ENCODE data around the gene ATP6V0A4. TPM values are rescaled to one million over a fixed set of nuclear protein-coding genes. Genes with fewer than 3 reads are reported as not detected.

ATP6V0A4 gene
- total RNA-seq = under 1 TPM; 0.29 to 0.44 TPM
- polyA plus RNA-seq (2013, experiment 1 of 2) = 0.46 TPM
- not detected for polyA plus RNA-seq (2013, experiment 2 of 2)
- long read RNA-seq, experiment 1 = 0 reads
- long read RNA-seq, experiment 2, partial matches to known transcripts = 0 of 1 reads
- long read RNA-seq, experiment 2, other reads (novel, unspliced or antisense) = 1 of 1 reads
- long read RNA-seq, experiment 3, partial matches to known transcripts = 0 of 1 reads
- long read RNA-seq, experiment 3, other reads (novel, unspliced or antisense) = 0 of 1 reads
- long read RNA-seq, experiment 4 = 0 reads

GRCh38 chr7:138797715-138798320 is at the start of gene ATP6V0A4, which contains the start of gene TMEM213:
ATP6V0A4 (minus strand) TSS chr7:138798196; CDS start chr7:138771247, 26,949 bp downstream.
TMEM213 (plus strand) TSS chr7:138797994; CDS start chr7:138798105, 111 bp downstream.
- Histone ChIP-seq H3K27me3 (ENCODE audit: control insufficient read depth, insufficient read depth, low read length, poor library complexity, severe bottlenecking) (no peaks in the 10 kb centered on the region), H3K36me3 (ENCODE audit: control insufficient read depth, insufficient read depth, low read length) (no peaks in the 10 kb centered on the region), H3K27ac (ENCODE audit: low read depth, low read length) (no peak within 1 kb of the TSS), H3K9me3 (ENCODE audit: control insufficient read depth, low read length) (no peaks in the 10 kb centered on the region), H3K4me1 (ENCODE audit: control insufficient read depth, insufficient read depth, low read length) (no peaks in the 10 kb centered on the region), H3K4me3 (ENCODE audit: low read length) (no peak within 1 kb of the TSS), H3K9ac (ENCODE audit: extremely low read depth, low read length, poor library complexity, severe bottlenecking) (no peak within 1 kb of the TSS)
- H3K4me1 Mint-ChIP-seq = peaks cover 13% of the 10 kb centered on the region
- TF ChIP-seq, protein P1, sequence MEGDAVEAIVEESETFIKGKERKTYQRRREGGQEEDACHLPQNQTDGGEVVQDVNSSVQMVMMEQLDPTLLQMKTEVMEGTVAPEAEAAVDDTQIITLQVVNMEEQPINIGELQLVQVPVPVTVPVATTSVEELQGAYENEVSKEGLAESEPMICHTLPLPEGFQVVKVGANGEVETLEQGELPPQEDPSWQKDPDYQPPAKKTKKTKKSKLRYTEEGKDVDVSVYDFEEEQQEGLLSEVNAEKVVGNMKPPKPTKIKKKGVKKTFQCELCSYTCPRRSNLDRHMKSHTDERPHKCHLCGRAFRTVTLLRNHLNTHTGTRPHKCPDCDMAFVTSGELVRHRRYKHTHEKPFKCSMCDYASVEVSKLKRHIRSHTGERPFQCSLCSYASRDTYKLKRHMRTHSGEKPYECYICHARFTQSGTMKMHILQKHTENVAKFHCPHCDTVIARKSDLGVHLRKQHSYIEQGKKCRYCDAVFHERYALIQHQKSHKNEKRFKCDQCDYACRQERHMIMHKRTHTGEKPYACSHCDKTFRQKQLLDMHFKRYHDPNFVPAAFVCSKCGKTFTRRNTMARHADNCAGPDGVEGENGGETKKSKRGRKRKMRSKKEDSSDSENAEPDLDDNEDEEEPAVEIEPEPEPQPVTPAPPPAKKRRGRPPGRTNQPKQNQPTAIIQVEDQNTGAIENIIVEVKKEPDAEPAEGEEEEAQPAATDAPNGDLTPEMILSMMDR (conservative IDR thresholded peaks at IDR 0.05) = peak; percentile 59
- 20% methylated on average over 14 of the region's 14 CpGs; no CpG with 5 or more reads in 1 of the 2 experiments for WGBS, 2 experiments (ENCODE audit: insufficient coverage in 1 of 2, insufficient read length in 1 of 2)
- H3K27ac Mint-ChIP-seq = no peak within 1 kb of the TSS
- no peaks in the 10 kb centered on the region for H3K9me3 Mint-ChIP-seq
- no peaks in the 10 kb centered on the region for H3K36me3 Mint-ChIP-seq (ENCODE audit: low read depth)
- H3K4me3 Mint-ChIP-seq = peak within 1 kb of the TSS; percentile 44
- peaks cover 10% of the 10 kb centered on the region for H3K27me3 Mint-ChIP-seq (ENCODE audit: insufficient read depth)
- DNase-seq = peak; percentile 91

DNA sequence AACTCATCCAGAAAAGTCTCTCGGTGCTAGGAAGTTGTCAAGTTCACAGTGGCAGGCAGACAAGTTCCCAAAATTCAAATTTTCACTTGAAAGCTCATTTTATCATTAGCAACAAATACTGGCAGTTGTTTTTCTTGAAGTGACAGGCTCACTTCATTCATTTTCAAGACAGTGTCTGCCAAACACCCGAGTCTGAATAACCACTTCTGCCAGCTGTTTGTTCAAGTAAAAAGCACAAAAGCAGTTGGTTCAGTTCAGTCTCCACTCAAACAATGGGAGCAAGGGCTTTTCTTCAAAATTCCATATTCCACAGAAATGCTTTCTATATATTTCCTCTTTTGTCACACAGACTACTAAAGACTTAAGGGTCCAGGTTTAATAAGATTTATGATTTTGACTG is 47.7 kb upstream of the ATP6V0A4 start:
- peak; percentile 10 for DNase-seq
- 94 to 100% methylated on average over 1 to 2 of the region's 2 CpGs for WGBS, 2 experiments (ENCODE audit: insufficient coverage in 1 of 2, insufficient read length in 1 of 2)
- no peak overlapping the region for H3K27ac ChIP-seq (ENCODE audit: low read depth, low read length)
- H3K9me3 ChIP-seq (ENCODE audit: control insufficient read depth, low read length) = peaks cover 10% of the 10 kb centered on the region
- no peak overlapping the region for H3K4me3 Mint-ChIP-seq
- H3K9me3 Mint-ChIP-seq = peaks cover 10% of the 10 kb centered on the region
- H3K36me3 ChIP-seq (ENCODE audit: control insufficient read depth, insufficient read depth, low read length) = peaks cover 29% of the 10 kb centered on the region
- TF ChIP-seq, protein P1 (conservative IDR thresholded peaks at IDR 0.05) = no peak
- H3K27ac Mint-ChIP-seq = no peak overlapping the region
- H3K27me3 Mint-ChIP-seq (ENCODE audit: insufficient read depth) = no peaks in the 10 kb centered on the region
- no peaks in the 10 kb centered on the region for H3K4me1 ChIP-seq (ENCODE audit: control insufficient read depth, insufficient read depth, low read length)
- H3K9ac ChIP-seq (ENCODE audit: extremely low read depth, low read length, poor library complexity, severe bottlenecking) = no peak overlapping the region
- H3K4me3 ChIP-seq (ENCODE audit: low read length) = no peak overlapping the region
- H3K36me3 Mint-ChIP-seq (ENCODE audit: low read depth) = peaks cover 54% of the 10 kb centered on the region
- H3K27me3 ChIP-seq (ENCODE audit: control insufficient read depth, insufficient read depth, low read length, poor library complexity, severe bottlenecking) = no peaks in the 10 kb centered on the region
- H3K4me1 Mint-ChIP-seq = no peaks in the 10 kb centered on the region

DNA sequence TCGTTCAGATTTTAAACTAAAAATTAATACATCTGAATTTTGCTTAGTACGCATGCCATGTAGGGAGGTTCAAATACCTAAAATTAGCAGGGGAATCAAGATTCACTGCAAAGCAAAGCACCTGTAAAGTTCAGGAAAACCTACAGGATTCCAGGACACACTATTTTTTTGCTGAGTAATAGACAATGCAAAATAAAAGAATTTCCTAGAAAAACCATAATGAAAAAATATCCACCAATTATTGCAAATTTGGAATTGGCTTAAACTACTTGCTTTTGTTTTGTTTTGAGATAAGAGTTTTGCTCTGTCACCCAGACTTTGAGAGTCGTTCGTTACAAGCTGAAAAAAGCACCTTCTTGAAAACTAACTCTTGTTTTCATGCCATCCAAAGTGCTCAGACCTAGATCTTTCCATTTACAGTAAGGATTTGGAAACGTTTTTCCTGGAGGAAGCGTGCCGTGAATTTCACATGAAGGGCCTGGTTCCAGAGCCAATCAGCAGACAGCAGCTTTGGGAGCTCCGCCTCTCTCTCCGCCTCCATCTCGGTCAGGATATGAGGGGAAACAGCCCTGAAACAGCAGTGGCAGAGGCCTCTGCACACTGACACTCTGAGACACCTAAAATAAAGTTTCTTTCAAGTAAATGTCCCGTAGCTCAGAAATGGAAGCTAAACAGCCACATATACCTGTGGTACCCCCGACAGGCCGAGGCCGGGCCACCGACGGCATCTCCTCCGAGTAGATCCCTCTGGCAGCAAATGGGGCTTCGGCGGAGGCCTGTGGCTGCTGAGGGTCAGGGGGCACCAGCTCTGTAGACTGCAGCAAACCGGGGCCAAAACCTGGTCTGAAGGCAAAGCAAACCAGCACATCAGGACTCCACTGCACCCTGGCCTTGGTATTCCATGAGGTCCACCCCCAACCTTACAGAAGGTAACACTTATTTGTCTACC is 45.9 kb upstream of the ATP6V0A4 start:
- peaks cover 16% of the 10 kb centered on the region for H3K36me3 ChIP-seq (ENCODE audit: control insufficient read depth, insufficient read depth, low read length)
- no peak overlapping the region for H3K4me3 ChIP-seq (ENCODE audit: low read length)
- 88 to 94% methylated on average over 14 to 20 of the region's 20 CpGs for WGBS, 2 experiments (ENCODE audit: insufficient coverage in 1 of 2, insufficient read length in 1 of 2)
- no peaks in the 10 kb centered on the region for H3K9me3 Mint-ChIP-seq
- no peaks in the 10 kb centered on the region for H3K4me1 ChIP-seq (ENCODE audit: control insufficient read depth, insufficient read depth, low read length)
- TF ChIP-seq, protein P1 (conservative IDR thresholded peaks at IDR 0.05) = no peak
- H3K9ac ChIP-seq (ENCODE audit: extremely low read depth, low read length, poor library complexity, severe bottlenecking) = no peak overlapping the region
- H3K4me3 Mint-ChIP-seq = no peak overlapping the region
- no peak overlapping the region for H3K27ac Mint-ChIP-seq
- no peaks in the 10 kb centered on the region for H3K9me3 ChIP-seq (ENCODE audit: control insufficient read depth, low read length)
- no peaks in the 10 kb centered on the region for H3K4me1 Mint-ChIP-seq
- peak; percentile 59 for DNase-seq
- H3K27me3 ChIP-seq (ENCODE audit: control insufficient read depth, insufficient read depth, low read length, poor library complexity, severe bottlenecking) = no peaks in the 10 kb centered on the region
- no peak overlapping the region for H3K27ac ChIP-seq (ENCODE audit: low read depth, low read length)
- H3K36me3 Mint-ChIP-seq (ENCODE audit: low read depth) = peaks cover 52% of the 10 kb centered on the region
- H3K27me3 Mint-ChIP-seq (ENCODE audit: insufficient read depth) = no peaks in the 10 kb centered on the region
